K562 (cell line): ENCODE data around the gene PLA2G4D. TPM values are rescaled to one million over a fixed set of nuclear protein-coding genes. Genes with fewer than 3 reads are reported as not detected.

ENCODE experiments used
- CHD7 ChIP-seq: fragments of 200-600 bp; sonication (generic); IDR thresholded peaks from one replicate; pipeline ENCODE4 v1.6.1; 2012; ENCODE audit warnings: mild to moderate bottlenecking, low read depth, low read length, inconsistent platforms
- DEAF1 ChIP-seq: fragments of 450-650 bp; formaldehyde crosslinking; IDR thresholded peaks from 2 replicates; pipeline ENCODE4 v1.4.0; 2020; ENCODE audit warnings: mild to moderate bottlenecking, moderate library complexity
- DIDO1 ChIP-seq: fragments of 450-650 bp; IDR thresholded peaks from 2 replicates; pipeline ENCODE4 v1.6.1; 2016; ENCODE audit warnings: low read depth, missing biosample characterization, missing genetic modification characterization
- GTF2F1 ChIP-seq: IDR thresholded peaks from 2 replicates; pipeline ENCODE4 v1.6.1; 2011; ENCODE audit warnings: low read depth, low read length, improper control_type of control experiment
- HDAC6 ChIP-seq: IDR thresholded peaks from 2 replicates; pipeline ENCODE4 v1.6.1; 2012; ENCODE audit warnings: low read depth, mild to moderate bottlenecking, control low read depth, inconsistent platforms, low read length, moderate library complexity
- ILF3 ChIP-seq: fragments of 450-650 bp; IDR thresholded peaks from 2 replicates; pipeline ENCODE4 v1.6.1; 2018; ENCODE audit warnings: antibody characterized with exemption, mild to moderate bottlenecking, moderate library complexity, borderline replicate concordance
- MEIS2 ChIP-seq: fragments of 450-650 bp; IDR thresholded peaks from 2 replicates; pipeline ENCODE4 v1.6.1; 2014; ENCODE audit warnings: mild to moderate bottlenecking; ENCODE audit not compliant: partially characterized antibody
- MXI1 ChIP-seq: IDR thresholded peaks from 2 replicates; pipeline ENCODE4 v1.6.1; 2011; ENCODE audit warnings: low read depth, mild to moderate bottlenecking, improper control_type of control experiment, low read length
- NFIC ChIP-seq: fragments of 450-650 bp; IDR thresholded peaks from 2 replicates; pipeline ENCODE4 v1.6.1; 2017; ENCODE audit warnings: mild to moderate bottlenecking, inconsistent platforms
- TCF15 ChIP-seq: fragments of 250-450 bp; sonication (Bioruptor Pico); IDR thresholded peaks from 2 replicates; pipeline ENCODE4 v1.8.0; 2022; ENCODE audit warnings: moderate library complexity, mild to moderate bottlenecking, inconsistent platforms
- ZKSCAN1 ChIP-seq: fragments of 150-350 bp; IDR thresholded peaks from 2 replicates; pipeline ENCODE4 v1.6.1; 2016; ENCODE audit warnings: low read depth, low read length
- ZNF143 ChIP-seq: sonication (generic); formaldehyde crosslinking; IDR thresholded peaks from 2 replicates; pipeline ENCODE4 v1.9.0; 2022; ENCODE audit warnings: mild to moderate bottlenecking, missing genetic modification reagents
- polyA plus RNA-seq, 8 experiments: library from polyadenylated mRNA; depleted of rRNA in 4 of 8; stranded (reverse) in 5 of 8; unstranded in 3 of 8; fragments of >200 nt; fragmentation: Nextera tagmentation in 2 of 8; fragmentation: Illumina TruSeq in 1 of 8; extraction: Ambion mirVana in 2 of 8; extraction: Trizol in 1 of 8; gene quantifications; 2 replicates each; pipeline versions ENCODE4 v1.2.1 to v1.2.3, GENCODE V29; 2011 to 2014; ENCODE audit warnings: inconsistent platforms in 1 of 8, missing spikeins in 1 of 8
- total RNA-seq, 7 experiments: library from RNA; depleted of rRNA in 6 of 7; stranded (reverse); fragments of >200 nt in 6 of 7; fragmentation: Illumina TruSeq in 2 of 7; extraction: Trizol in 2 of 7; gene quantifications; 2 replicates each; pipeline versions ENCODE4 v1.2.1 to v1.2.3, GENCODE V29; 2011 to 2021; ENCODE audit warnings: low replicate concordance in 1 of 7

The PLA2G4D gene
- total and polyA plus RNA-seq, 9 of the 15 experiments (the other 6 are each of a cell fraction or from before 2014, with no cell fraction given) = 0.04 TPM; not detected in 8

DNA sequence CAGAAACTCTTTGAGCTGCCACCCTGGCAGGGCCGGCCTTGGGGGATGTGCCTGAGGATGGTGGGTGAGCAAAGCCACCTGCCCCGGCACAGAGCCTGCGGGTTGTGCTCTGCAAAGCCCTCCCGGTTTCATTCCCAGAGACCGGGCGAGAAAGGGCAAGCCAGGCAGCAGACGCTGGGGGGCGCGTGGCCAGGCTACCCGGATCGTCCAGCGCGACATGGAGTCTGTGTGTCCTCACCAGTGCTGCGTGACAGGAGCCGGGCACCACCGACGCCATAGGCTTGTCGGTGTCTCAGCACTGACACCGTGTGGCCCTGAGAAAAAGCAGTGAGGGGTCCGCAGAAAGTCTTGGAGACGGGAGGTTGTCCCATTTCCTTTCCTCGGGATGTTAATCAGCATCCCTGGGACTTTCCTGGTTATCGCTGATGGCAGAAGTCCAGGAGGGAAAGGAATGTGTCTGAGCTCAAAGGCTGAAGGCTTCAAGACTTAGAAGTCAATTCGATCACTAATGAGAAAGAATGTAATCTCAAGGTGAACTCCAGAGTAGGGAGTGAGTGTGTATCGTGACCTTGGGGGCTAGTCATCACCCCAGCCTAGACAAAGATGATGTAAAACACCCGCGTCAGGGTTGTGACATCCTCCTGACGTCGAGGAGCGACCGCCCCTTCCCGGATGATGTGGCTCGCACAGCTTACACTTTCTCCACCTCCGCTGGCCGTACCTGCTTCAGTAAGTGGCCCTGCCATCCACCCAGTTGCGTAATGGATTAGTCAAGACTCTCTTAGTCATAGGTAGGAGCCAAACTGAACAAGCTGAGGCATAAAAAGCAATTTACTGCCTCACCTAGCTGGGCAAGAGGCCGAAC lies 37.2 kb downstream of the PLA2G4D start (continued):
- TF ChIP-seq CHD7 (no peak), DIDO1 (tag) (no peak), ZKSCAN1 (no peak), MXI1 (no peak), TCF15 (CRISPR knock-in tag) (no peak), MEIS2 (no peak), GTF2F1 (no peak), DEAF1 (CRISPR knock-in tag) (no peak), ZNF143 (CRISPR knock-in tag) (no peak), ILF3 (no peak), NFIC (no peak; the same call in 1 of the 2 replicates), HDAC6 (no peak)
